Activated CD8-positive, alpha-beta memory T cell treated with anti-CD3 and anti-CD28 coated beads, Interleukin-2, amount 50 U/mL, for 1 hour (primary cell): ENCODE data around the gene PLPP2.

Experiments
- DNase-seq: peaks from one replicate; pipeline ENCODE4 v3.0.0-alpha.2; 2020; ENCODE audit errors: extremely low read depth

PLPP2 gene

DNA sequence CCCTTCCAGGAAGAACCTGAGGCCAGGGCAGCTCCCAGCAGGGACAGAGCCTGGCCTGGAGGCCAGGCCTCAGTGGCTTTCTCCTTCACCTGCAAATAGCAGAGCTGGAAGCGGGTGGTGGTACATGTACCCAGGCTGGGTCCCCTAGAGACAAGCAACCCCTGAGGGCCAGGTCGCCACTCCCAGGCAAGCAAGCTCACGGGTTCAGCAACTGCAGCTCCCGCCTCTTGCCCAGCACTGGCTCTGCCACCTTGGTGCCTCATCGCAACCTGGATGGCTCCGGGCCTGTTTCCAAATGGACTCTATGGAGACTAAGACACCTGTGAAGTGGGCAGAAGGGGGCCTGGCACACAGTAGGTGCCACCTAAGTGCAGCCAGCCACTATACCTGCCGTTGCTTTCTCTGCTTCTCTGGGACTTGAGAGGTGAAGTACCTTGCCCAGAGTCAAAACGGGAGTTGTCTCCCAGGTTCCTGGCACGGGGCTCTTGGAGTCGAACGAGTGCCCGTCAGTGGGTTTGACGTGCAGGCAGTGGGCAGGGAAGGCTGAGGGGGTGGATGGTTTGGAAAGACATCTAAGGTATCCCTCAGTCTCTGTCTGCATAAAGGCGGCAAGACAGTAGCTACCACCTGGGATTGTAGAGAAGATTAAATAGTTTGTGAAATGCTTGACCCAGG is 2.4 kb upstream of the PLPP2 start:
- DNase-seq = no peak

DNA sequence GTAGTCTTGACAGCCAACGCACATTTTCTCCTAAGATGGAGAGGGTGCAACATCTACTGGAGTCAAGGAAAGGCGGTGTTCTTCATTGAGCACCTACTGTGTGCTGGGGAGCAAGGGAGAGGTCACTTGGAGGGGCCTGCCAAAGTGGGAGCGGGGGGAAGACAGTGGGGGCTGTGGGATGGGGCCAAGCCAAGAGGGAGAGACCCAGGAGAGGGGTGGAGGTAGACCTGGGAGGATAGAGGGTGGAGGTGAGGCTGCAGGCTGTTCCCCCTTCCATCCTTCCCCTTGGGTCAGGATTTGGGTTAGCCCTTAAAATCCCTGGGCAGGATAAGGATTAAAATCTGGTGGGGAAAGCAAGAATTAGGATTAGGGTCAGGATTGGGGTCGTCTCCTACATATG is 1.7 kb upstream of the PLPP2 start:
- DNase-seq = no peak

DNA sequence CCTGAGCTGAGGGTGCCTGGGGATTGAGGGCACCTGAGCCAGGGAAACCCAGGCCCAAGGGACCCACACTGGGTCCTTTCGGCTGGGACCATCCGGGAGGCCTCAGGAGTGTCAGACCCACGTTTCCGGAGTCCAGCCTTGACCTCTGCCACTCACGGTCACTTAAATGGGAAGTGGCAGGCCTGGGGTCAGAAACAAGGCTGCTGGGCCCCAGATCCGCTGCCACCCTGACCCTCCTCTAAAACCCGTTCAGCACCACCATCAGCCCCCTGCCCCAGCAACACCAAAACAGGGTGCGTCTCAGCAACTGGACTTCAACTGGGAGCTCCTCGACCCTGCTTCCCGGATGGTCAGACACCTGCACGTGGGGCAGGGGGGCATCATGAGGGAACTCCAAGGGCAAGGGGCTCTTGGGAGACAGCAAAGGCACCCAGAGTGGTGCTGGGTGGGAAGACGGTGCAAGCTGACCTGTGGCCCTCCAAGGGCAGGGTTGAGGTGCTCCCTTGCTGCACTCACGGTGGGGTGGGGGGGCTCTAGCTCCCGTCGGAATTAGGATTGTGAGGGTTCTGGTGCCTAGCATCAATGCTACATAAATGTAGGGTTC is 1.2 kb upstream of the PLPP2 start:
- no peak for DNase-seq

- no peak for DNase-seq
Measured at GRCh38 chr19:291561-292280, 518 bp upstream of the PLPP2 start.

- DNase-seq = no peak
Measured at GRCh38 chr19:290372-291005, 714 bp downstream of the PLPP2 start.

DNA sequence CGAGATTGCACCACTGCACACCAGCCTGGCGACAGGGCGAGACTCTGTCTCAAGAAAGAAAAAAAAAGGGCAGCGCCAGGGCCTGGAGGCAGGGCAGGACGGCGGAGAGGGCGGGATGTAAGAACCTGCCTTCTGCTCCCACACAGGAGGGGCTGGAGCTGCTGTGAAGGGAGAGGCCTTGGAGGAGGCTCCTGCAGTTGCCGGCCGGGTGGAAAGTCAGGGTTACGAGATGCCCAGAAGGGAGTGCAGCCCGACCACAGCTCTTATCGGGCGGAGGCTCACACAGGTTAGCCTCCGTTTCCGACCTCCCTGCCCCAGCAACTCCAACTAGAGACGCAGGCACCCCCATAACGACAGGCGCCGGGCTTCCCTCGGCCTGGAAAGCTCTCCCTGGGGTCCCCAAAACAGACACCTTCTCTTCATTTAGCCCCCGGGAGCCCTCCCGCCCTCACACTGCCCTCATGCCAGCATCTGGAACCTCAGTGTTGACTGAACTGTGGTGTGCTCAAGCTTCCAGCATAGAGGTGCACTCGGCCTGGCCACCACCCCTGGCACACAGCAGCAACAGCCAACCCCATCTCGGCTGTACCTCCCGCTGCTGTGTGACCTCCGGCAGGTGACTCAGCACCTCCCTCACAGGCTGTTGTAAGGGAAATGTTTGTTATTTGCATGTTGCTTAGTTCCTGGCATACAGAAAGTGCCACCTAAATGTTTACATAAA is 1.4 kb downstream of the PLPP2 start:
- no peak for DNase-seq

DNA sequence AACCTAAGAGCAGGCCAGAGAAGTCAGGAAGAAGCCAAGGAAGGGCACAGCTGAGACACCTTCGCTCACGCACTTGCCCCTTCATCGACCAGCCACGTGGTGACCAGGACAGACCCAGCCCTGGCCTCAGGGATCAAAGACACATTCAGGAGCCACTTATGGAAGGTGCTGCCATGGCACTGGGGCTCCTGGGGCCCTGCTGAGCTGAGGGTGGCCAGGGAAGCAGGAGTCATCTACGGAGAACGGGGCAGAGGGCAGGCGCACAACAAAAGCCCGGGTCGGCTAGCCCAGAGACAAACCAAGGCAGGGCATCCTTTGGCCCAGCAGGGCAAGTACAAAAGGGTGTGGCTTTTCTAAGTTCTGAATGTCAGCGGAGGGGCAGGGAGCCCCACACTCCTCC is 2.3 kb downstream of the PLPP2 start:
- no peak for DNase-seq

GRCh38 chr19:287381-287871 is 3.8 kb downstream of the PLPP2 start:
- no peak for DNase-seq

GRCh38 chr19:283395-283794 is 7.8 kb downstream of the PLPP2 start:
- no peak for DNase-seq

DNA sequence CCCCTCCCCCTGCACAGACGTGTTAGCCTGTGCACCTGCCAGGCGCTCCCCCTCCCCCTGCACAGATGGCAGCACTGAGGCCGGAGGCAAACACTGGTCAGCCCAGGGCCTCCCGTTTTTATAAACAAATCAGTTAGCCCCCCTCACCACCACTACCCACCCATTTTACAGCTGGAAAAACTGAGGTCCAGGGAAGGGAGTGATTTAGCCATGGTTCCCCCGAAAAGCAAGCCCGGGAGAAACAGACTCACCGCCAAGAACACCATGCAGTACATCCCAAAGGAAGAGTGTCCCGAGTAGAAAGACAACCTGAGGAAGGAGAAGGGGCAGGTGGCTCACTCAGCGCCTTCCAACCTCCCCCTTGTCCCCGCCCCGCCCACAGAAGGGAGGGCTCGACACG is 8.7 kb downstream of the PLPP2 start:
- DNase-seq = no peak

DNA sequence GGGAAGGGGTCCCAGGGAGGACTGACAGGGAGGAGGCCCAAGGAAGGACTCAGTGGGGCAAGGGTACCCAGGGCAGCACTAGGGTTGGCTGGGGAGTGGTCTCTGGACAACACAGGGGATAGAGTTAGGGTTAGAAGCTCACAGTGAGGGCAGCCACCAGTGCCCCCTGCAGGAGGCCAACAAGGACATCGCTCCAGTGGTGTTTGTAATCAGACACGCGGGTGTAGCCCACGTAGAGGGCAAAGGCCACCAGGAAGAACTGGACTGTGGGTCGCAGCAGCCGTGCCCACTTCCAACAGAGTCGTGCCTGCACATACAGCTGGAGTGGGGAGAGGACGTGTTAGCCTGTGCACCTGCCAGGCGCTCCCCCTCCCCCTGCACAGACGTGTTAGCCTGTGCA is 9.2 kb downstream of the PLPP2 start:
- DNase-seq = no peak

- no peak for DNase-seq
Measured at GRCh38 chr19:281156-281853, 9.9 kb downstream of the PLPP2 start.

DNA sequence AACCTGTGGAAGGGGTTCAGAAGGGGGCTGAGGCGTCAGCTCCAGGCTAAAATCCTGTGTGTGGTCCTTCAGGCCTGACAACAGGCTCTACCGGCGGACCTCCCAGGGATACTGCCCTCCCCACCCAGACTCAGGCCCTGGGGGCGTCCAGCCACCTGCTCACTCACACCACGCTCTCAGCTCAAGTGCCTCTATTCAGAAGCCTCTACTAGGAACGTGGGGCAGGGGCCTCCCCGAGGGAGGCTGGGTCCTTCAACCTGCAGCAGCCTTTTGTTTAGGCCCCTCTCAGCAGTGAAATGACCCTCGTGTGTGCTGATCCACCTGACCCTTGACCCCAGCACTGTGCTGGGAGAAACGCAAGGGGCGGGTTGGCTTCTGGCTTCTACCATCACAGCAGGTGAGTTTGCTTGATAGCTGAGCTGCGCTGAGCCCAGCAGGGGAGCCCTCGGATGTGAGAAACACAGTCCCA is 10.6 kb downstream of the PLPP2 start:
- no peak for DNase-seq

GRCh38 chr19:279656-280055 is 11.5 kb downstream of the PLPP2 start:
- DNase-seq = no peak

- no peak for DNase-seq
Measured at GRCh38 chr19:279231-279630, 12.0 kb downstream of the PLPP2 start.

GRCh38 chr19:277581-278165 is 13.5 kb downstream of the PLPP2 start:
- no peak for DNase-seq

DNA sequence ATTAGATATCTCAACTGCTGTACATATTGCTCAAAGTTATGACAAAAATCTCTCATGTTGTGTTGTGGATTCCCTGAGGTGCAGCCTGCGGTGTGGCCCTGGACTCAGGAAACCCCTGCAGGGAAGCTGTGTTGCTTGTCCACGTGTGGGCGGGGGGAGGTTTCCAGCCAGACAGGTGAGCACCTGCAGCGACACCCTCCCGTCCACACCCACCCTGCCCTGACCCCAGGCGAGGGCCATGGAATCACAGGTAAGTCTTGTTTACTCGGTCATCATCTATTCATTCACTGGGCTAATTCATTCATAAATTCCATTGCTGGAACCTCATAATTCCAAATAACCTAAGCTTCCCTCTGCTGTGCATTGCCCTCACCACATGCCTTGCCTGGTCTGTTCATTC is 14.1 kb downstream of the PLPP2 start:
- no peak for DNase-seq

DNA sequence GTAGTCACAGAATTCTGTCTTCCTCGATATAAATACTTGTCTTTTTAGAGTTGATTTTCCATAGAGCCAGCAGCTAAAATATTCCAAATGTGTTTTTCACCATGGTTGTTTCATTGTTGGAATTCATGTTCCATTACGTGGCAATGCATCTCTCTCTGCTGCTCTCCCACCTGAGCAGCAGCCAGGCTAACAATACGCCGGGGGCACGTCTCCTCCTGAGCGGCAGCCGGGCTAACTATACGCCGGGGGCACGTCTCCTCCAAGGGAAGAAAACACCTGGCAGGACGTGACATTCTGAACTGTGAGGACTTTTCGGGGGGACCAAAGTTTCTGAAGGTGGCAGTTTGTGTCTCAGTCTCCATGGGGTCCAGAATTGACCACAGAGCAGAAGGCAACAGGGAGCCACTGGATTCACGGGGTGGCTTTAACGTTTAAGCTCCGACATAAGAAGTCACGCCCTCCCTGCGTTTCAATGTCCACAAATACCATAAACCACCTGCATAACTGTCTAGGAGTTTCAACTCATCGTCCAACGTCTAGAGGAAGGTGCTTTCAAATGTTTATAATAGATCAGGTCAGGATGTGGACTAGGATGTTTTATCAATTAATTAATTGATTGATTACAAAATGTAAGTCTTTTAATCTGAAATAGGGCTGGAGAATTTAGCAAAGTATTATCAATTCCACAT is 15.1 kb downstream of the PLPP2 start:
- DNase-seq = no peak

- DNase-seq = no peak
Measured at GRCh38 chr19:275000-275399, 16.2 kb downstream of the PLPP2 start.

GRCh38 chr19:273393-273792 is 17.8 kb downstream of the PLPP2 start:
- no peak for DNase-seq
